Suprapubic skin (tissue), 4 donors: ENCODE measurements around the gene ADAMTS2.

Experiments
- CTCF ChIP-seq, 2 donors: fragments of 200-600 bp in 1 of 2; fragments of 450-650 bp in 1 of 2; sonication (generic) in 1 of 2; IDR thresholded peaks; one replicate each; pipeline ENCODE4 v1.5.1; 2016 to 2019; ENCODE audit warnings: antibody characterized with exemption in 2 of 2, mild to moderate bottlenecking in 1 of 2, moderate library complexity in 1 of 2
- POLR2A ChIP-seq, 2 donors: fragments of 450-650 bp; IDR thresholded peaks; one replicate each; pipeline ENCODE4 v1.6.1; 2017; ENCODE audit warnings: antibody characterized with exemption in 2 of 2, mild to moderate bottlenecking in 2 of 2, moderate library complexity in 2 of 2
- POLR2AphosphoS5 ChIP-seq, 3 donors: sonication (generic); formaldehyde crosslinking; IDR thresholded peaks; one replicate each; pipeline ENCODE4 v1.6.1; 2017; ENCODE audit warnings: antibody characterized with exemption in 3 of 3

- TF ChIP-seq CTCF (IDR thresholded peaks at IDR 0.05): no peak
- no peak for TF ChIP-seq POLR2A (IDR thresholded peaks at IDR 0.05)
- TF ChIP-seq POLR2AphosphoS5 (IDR thresholded peaks at IDR 0.05): no peak
These were observed 69.1 kb downstream of the ADAMTS2 start for GRCh38 chr5:179275941-179276837.
